Activated CD4-positive, CD25-positive, alpha-beta regulatory T cell treated with anti-CD3 and anti-CD28 coated beads, Interleukin-2, amount 50 U/mL, for 72 hours (primary cell): ENCODE results near the gene HOTAIR.

Experiments
- DNase-seq: peaks from one replicate; pipeline ENCODE4 v3.0.0; 2021

Gene HOTAIR

DNA sequence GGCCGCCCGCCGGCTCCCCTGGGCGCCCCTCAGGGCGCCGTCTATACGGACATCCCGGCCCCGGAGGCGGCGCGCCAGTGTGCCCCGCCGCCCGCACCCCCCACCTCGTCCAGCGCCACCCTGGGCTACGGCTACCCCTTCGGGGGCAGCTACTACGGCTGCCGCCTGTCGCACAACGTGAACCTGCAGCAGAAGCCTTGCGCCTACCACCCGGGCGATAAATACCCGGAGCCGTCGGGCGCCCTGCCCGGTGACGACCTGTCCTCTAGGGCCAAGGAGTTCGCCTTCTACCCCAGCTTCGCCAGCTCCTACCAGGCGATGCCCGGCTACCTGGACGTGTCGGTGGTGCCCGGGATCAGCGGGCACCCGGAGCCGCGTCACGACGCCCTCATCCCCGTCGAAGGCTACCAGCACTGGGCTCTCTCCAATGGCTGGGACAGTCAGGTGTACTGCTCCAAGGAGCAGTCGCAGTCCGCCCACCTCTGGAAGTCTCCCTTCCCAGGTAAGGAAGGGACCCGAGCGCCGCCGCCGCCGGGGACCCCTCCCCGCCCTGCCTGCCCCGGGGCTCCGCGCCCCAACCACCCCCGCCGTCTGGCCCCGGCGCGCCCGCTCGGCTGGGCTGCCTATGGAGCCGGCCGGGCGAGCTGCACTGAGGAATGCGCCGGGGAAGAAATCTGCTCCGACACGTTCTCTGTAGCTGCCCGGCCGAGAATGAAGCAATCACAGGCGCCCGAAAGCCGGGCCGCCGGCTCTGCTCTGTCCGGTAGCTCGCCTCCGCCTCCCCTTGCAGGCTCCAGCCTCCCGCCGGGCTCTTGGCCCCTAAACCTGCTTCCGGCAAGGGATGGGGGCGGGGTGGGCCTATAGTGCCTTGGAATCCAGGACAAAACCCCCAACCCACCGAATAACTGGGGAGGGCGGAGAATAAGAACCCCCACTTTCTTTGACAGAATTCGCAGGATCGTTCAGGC lies 35.3 kb downstream of the HOTAIR start:
- no peak for DNase-seq

GRCh38 chr12:53938326-53939140 lies 36.2 kb downstream of the HOTAIR start, which contains the start of gene HOXC13:
HOXC13 (plus strand) TSS chr12:53938831; CDS start chr12:53938907, 76 bp downstream.
- DNase-seq = peak; percentile 53

GRCh38 chr12:53937596-53938325 lies 37.0 kb downstream of the HOTAIR start:
- no peak for DNase-seq

- no peak for DNase-seq
Observed at GRCh38 chr12:53937099-53937498, 37.7 kb downstream of the HOTAIR start.

GRCh38 chr12:53935383-53936341 lies 39.1 kb downstream of the HOTAIR start:
- DNase-seq = no peak

DNA sequence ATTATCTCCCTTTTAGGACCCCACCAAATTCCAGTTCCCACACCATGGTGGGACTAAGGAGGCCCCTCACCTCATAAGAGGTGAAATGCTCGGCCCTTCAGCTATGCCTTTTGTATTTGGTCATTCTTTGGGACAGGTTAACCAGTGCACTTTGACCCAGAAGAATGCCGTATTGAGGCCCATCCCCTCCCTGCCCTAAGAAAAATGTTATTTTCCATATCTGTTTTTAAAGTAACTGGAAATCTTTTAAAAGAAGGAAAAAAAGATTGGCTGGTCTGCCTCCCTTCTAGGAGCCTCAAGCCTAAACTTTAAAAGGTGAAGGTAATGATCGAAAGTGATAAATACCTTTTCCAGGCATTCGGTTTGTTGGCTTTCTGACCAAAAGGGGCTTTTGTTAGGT lies 41.8 kb downstream of the HOTAIR start:
- DNase-seq = no peak

- no peak for DNase-seq
Observed at GRCh38 chr12:53931844-53932581, 42.7 kb downstream of the HOTAIR start.

DNA sequence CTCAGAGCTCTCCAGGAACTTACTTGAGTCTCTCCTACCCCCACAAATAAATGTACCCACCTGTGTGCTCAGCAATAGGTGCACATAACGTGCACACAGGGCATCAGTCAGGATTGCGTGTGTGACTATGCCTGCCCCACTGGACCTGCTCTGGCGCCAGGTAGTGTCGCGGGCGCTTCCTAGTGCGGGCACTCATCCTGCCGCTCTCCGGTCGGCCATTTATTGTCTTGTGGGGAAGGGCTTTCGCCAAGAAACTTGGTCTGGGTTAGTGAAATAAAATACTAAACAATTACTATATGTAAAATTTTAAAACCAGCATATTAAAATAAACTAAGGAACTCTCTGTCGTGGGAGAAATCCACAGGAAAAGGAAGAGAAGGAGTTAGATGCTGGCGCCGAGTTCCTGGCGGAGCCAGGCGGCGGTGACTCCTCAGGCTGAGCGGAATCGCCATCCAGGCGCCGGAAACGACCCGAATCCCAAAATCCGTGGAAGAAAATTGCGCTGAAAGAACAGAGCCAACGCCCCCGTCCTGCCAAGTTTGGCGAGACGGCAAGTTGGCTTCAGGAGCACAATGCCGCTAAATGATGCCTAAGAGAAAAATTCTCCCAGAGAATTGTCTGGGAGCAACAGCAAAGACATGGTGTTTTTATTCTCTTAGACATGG lies 44.0 kb downstream of the HOTAIR start:
- no peak for DNase-seq

DNA sequence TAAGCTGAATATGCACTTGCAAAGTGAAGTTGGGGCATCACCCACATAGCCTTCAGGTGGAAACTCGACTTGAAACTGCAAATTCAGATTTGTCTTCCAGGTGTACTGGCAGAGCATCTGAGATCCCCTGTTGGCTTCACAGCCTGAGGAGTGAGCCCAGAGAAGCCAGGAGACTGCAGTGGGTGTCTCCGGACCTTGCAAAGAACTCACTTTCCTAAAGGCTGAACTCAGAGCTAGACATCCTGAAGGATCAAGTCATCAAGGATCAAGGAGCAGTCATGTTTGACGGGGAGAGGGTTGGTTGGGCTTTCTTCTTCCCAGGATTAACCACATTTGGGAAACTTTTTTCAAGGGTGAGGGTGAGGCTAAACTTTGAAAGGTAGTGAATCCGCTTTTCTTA lies 45.2 kb downstream of the HOTAIR start:
- no peak for DNase-seq

DNA sequence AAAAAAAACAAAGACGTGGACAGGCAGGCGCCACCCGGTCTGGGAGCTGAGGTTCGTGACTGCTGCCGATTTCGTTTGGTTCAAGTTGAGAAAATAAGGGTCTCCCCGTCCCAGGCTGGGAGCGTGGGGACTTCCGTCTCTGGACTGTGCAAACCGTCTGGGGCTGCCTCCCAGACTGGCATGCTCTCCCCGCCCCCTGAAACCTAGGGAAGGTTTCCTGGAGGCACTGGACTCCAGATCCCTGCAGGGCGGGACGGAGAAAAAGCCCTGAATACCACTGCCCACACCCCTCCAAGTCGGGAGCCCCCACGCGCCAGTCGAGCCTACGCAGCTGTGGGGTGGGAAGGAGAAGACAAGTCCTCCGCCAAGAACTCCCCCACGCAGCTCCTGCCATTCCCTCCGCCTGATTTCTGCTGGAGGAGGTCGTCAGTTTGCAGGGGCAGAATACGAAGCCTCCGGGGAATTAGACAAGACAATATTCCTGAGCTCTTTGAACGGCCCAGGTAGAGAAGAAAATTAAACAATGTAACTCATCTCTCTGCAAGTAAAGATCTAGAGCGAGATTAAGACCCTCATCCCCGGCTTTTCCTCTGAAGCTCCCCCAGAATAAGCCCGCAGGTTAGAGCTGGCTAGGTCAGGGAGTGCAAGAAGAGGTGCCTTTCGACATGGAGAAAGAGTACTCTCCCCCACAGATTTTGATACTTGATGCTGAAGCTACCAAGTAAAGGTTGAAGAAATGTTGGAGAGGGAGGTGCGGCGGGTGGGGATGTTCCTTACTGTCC lies 46.5 kb downstream of the HOTAIR start:
- no peak for DNase-seq

DNA sequence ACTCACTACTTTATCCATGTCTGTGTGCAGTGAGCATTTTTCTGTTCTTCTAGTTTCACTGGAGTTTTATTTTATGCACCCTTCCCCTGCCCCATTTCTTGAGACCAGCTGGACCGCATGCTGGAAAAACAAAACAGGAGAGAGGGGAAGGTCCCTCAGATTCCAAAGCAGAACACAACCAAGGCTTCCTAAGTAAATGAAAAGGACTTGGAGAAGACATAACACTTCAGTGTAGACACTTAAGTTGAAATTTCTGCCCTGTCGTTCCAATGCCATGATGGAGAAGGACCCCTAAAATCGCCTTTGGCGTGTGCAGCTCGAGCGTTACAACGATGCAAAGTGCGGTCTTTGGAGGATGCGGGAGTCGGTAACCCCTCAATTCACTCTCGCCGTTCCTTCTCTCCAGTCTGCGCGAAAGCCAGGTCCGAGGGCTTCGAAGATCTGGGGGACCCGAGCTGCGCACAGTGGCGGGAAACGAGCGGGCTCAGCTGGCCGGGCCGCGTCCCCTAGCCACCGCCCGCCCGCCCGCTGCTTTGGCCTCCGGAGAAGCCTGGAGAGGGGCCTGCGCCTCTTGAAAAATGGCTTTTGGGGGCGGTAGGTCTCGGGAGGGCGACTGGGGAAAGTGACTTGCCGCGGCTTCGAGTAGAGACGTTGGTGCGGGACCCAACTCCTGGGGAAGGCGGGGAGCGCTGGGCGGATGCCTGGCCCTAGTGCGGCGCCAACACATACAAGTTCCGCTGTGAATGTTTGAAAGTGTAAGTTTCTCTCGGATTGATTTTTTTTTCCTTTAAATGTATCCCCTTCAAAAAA lies 47.3 kb downstream of the HOTAIR start:
- DNase-seq = no peak

- DNase-seq = no peak
Observed at GRCh38 chr12:53924521-53925405, 50.0 kb downstream of the HOTAIR start.

- no peak for DNase-seq
Observed at GRCh38 chr12:53916788-53917655, 57.7 kb downstream of the HOTAIR start.
